ENCODE data around the gene GLRA2.

GRCh38 chrX:14528629-14529289 lies 577 bp upstream of the GLRA2 start:
- TF ChIP-seq POLR2A (IDR thresholded peaks at IDR 0.05; ENCODE audit: insufficient read depth in 1 of 2, low read depth in 2 of 2, low read length in 2 of 2) (no peak), ZNF256 (CRISPR knock-in tag; conservative IDR thresholded peaks at IDR 0.05) (no peak), PREB (CRISPR knock-in tag; IDR thresholded peaks at IDR 0.05) (no peak), CTCF (CRISPR knock-in tag; IDR thresholded peaks at IDR 0.05) (peak; percentile 51), TAF1 (CRISPR knock-in tag; IDR thresholded peaks at IDR 0.05) (no peak), ESRRA (CRISPR knock-in tag; IDR thresholded peaks at IDR 0.05; ENCODE audit: low read depth) (no peak), RXRA (CRISPR knock-in tag; IDR thresholded peaks at IDR 0.05) (no peak), RBAK (CRISPR knock-in tag; IDR thresholded peaks at IDR 0.05) (no peak), SNRNP70 (IDR thresholded peaks at IDR 0.05; ENCODE audit: low read depth, low read length) (no peak), RFX3 (CRISPR knock-in tag; IDR thresholded peaks at IDR 0.05) (no peak), SETDB1 (CRISPR knock-in tag; IDR thresholded peaks at IDR 0.05; ENCODE audit: borderline replicate concordance) (no peak), RAD21 (CRISPR knock-in tag; IDR thresholded peaks at IDR 0.05) (no peak)
